HG03378 (cell line): ENCODE data around the gene TRIM61.
"Not testable (repeated sequence)": the region's sequence is repeated elsewhere in the genome, so short reads cannot be mapped to it uniquely, and the experiment has no call there.

Experiments used
- ATAC-seq: cut with Tn5 transposase; IDR thresholded peaks from one replicate; pipeline ENCODE4 v1.9.1; 2021; ENCODE audit warnings: mild to moderate bottlenecking, moderate library complexity; ENCODE audit not compliant: unreplicated experiment

The TRIM61 gene

DNA sequence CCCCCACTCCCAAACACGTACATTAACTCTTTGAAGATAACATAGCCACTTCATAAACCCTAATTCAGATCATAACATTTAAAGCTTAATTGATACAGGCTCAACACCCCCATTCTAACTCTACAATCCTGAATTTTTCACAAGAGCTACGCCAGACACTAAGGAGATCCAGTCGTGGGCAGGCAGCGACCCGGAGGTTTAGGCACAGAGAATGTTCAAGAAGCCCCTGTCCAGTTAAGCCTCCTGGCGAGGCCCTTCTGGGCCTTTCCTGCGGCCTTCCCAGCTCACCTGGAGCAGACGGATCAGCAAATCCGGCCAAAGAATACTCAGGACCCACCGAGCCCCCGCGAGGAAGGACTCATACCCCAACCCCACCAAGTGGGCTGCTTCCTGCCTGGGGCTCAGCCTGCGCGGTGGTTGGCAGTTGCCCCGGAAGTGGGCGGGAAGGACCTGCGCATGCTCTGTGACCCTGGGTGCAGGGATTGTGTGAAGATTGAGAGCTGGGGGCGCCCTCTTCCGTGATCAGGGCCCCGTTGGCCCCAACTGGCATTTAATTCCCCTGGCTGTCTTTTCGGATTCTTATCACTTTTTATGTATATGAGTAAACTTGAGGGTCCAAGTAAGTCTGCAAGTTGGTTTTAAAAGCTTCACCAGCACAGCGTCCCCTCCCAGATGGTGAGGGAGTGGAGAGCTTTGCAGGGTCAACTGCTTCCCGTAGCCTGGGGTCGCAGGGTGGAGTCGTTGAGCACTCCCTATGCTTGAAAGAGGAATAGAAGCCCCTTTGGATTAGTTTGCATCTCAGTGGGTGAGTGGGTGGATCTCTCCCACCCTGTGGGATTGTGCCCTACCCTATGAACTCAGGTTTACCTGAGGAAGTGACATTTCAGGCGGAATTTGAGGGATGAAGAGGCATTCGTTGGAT lies at the start of gene TRIM61:
Gene TRIM61 (minus strand): TSS at position 415 of the 922 bp plus-strand sequence. CDS start 7,655 bp downstream, outside the sequence.
- peak; percentile 98 for ATAC-seq

DNA sequence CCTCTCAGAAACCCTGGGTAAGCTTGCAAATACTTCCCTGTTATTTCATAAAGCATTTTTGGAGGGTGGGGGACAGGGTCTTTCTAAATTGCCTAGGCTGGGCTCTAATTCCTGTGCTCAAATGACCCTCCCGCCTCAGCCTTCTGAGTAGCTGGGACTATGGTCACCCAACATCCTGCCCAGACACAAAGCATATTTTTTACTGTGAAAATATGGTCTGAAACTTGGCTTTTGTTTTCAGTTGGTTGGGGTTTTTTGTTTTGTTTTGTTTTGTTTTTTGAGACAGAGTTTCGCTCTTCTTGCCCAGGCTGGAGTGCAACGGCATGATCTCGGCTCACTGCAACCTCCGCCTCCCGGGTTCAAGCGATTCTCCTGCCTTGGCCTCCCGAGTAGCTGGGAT lies 48.3 kb upstream of the TRIM61 start:
- ATAC-seq, result not testable (repeated sequence)

DNA sequence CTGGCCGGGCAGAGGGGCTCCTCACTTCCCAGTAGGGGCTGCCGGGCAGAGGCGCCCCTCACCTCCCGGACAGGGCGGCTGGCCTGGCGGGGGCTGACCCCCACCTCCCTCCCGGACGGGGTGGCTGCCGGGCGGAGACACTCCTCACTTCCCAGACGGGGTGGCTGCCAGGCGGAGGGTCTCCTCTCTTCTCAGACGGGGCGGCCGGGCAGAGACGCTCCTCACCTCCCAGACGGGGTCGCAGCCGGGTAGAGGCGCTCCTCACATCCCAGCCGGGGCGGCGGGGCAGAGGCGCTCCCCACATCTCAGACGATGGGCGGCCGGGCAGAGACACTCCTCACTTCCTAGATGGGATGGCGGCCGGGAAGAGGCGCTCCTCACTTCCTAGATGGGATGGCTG lies 42.5 kb upstream of the TRIM61 start:
- not testable (repeated sequence) for ATAC-seq

DNA sequence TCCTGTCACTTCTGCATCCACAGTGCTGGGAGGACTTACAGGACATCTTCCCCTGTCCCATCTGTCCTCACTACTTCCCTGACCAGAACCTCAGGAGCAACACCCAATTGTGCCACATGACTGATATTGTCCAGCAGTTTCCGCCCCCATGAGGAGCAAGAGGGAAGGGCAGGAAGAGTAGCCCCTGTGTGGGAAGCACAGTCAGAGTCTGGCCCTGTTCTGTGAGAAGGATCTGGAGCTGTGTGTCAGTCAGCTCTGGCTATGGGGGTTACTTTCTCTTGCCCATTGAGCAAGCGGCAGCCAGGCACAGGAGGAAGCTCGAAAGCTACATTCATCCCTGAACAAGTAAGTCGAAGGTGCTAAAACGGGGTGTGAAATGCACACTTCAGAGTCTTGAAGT lies 39.5 kb upstream of the TRIM61 start:
- ATAC-seq, result no peak

DNA sequence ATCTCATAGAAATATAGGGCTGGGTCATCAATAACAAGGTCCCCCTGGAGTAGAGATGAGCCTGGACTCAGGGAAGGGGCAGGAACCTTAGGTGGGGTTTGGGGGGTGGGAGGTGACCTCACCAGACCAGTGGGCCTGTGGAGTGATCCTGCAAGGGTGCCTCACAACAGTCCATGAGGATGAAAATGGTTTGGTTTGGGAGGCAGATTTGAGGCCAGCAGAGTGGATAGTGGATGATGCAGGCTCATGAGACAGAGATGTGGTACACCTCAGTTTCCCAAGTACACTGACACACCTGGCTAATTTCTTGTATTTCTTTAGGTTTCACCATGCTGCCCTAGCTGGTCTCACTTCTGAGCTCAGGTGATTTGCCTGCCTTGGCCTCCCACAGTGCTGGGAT lies 36.2 kb upstream of the TRIM61 start:
- ATAC-seq, result no peak

DNA sequence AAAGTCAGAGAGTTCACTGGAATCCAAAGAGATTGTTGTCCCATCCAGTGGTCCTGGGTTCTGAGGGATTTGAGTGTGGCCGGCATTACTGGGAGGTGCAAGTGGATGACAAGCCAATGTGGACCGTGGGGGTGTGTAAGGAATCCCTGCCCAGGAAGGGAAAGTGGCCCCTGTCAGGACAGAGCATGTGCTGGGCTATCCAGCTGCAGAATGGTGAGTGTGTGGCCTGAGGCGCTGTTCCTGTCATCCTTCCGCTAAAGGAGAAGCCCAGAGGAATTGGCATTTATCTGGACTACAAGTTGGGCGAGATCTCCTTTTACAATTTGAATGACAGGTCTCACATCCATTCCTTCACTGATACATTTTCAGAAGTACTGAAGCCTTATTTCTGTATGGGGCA lies 33.9 kb upstream of the TRIM61 start:
- ATAC-seq, result no peak

DNA sequence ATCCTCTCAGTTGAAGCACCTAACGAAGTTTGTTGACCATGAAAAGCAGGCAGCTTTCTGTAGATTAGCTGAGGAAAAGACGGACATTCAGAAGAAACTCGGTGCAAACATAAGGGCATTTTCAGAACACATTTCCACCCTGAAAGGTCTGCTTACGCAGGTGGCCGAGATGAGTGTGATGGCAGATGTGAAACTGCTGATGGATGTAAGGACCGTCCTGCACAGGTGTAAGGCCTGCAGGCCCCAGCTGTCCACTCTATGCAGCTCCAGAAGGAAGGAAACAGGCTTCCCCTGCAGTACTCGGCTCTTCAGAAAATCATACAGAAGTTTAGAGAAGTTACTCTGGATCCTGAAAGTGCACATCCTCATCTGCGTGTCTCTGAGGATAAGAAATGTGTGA lies 33.5 kb upstream of the TRIM61 start:
- ATAC-seq, result no peak

DNA sequence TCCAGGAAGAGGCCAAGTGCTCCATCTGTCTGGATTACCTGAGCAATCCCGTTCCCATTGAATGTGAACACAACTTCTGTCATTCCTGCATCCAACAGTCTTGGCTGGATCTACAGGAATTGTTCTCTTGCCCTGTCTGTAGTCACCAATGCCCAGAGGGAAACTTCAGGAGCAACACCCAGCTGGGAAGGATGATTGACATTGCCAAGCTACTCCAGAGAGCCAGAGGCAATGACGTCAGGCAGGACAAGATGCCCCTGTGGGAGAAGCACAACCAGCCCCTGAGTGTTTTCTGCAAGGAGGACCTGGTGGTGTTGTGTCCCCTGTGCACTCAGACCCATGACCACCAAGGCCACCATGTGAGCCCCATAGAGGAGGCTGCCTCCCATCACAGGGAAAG lies 33.0 kb upstream of the TRIM61 start:
- ATAC-seq, result no peak

DNA sequence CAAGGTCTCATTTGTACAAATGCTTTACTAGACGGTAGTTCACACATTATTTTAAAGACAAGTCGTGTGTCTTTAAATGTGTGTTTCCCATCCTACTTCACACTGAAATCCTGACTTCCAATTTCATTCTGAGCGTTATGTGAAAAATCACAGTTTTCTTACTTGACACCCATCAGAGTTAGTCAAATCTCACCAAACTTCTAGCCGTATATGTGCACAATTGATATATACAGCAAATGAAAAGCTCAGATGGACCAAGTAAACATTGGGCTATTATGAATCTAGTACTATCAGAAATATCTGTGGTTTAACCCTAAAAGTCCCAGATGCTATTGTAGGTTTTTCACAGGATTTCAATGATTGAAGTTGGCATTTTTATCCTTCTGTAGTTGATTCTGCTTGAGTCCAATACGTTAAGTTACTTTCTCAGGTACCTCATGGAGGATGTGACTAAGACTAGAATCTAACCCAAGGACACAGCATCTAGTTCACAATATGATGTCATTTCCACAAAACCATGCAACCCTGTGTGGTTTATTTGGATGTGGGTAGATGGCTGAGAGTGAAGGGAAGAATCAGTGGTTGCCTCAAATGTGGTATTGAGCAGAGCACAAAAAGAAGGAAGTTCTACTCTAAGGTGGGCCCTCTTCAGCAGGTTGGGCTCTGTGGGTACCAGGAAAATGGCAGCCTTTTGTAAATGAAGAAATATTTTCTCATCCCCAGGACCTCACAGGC lies 32.2 kb upstream of the TRIM61 start:
- no peak for ATAC-seq

DNA sequence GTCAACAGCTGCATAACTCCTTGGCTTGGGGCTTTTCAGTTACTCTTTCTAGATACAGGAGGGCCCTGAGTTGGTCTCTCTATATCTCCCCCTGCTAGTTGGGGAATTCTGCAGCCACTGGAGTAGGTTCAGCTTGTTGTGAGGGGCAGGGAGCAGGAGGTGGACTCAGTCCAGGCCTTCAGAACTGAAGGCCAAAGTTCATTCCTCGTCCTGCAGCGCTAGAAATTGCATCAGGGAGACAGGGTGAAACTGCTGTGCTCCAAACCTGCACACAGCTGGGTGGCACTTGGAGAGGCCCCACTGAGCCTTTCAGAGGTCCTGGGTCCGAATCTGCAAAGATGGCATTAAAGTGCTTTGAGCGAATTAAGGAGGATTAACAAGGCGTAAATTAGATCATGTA lies 29.4 kb upstream of the TRIM61 start:
- ATAC-seq, result no peak

DNA sequence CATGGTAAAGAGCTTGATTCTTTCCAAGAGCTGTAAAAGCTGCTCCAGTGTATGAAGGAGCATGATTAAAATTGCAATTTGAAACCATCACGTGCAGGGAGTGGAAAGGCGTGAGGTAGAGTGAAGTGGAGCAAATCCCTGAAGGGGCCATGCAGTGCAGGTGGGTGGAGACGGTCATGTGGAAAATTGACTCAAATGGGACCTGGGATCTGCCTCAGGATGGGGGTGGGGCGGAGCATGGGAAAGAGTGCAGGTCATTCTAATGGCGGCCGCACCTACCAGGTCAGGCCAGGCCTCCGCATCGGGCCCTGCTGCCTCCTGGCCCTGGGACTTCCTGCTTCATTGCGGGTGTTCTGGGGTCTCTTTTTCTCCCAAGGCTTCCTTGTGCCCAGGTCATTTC lies 29.0 kb upstream of the TRIM61 start:
- no peak for ATAC-seq

DNA sequence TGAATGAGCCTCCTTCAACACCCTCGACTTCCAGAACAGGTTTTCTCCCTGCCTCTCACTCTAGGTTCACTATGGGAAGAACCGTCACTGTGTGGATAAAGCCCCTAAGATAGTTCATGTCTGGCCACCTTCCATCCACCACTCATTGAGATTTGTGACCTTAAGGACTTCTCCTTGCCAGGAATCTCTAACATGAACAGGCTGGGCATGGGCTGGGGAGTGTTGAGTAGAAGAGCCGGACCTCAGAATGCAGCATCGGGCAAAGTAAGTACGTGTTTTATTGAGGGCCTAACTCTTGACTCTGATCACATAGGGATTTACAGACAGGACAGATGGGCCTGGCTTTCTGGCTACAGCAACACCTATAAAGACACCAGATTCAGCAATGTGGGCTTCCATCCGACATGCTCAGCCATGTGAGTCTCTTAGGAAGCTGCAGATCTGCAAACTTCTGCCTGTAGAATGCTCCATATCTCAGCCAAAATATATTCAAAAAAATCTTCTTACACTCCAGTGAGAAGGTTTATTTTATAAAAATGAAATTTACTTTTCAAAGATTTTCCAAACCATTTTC lies 28.0 kb upstream of the TRIM61 start:
- no peak for ATAC-seq

DNA sequence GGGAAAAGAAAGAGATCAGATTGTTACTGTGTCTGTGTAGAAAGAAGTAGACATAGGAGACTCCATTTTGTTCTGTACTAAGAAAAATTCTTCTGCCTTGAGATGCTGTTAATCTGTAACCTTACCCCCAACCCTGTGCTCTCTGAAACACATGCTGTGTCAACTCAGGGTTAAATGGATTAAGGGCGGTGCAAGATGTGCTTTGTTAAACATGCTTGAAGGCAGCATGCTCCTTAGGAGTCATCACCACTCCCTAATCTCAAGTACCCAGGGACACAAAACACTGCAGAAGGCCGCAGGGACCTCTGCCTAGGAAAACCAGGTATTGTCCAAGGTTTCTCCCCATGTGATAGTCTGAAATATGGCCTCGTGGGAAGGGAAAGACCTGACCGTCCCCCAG lies 24.5 kb upstream of the TRIM61 start:
- not testable (repeated sequence) for ATAC-seq

DNA sequence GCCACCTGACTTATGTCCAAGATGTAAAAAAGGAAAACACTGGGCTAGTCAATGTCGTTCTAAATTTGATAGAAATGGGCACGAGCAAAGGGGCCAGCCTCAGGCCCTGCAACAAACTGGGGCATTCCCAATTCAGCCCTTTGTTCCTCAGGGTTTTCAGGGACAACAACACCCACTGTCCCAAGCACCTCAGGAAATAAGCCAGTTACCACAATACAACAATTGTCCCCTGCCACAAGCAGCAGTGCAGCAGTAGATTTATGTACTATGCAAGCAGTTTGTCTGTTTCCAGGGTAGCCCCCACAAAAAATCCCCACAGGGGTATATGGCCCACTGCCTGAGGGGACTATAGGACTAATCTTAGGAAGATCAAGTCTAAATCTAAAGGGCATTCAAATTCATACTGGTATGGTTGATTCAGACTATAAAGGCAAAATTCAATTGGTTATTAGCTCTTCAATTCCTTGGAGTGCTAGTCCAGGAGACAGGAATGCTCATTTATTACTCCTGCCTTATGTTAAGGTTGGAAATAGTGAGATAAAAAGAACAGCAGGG lies 21.1 kb upstream of the TRIM61 start:
- not testable (repeated sequence) for ATAC-seq

DNA sequence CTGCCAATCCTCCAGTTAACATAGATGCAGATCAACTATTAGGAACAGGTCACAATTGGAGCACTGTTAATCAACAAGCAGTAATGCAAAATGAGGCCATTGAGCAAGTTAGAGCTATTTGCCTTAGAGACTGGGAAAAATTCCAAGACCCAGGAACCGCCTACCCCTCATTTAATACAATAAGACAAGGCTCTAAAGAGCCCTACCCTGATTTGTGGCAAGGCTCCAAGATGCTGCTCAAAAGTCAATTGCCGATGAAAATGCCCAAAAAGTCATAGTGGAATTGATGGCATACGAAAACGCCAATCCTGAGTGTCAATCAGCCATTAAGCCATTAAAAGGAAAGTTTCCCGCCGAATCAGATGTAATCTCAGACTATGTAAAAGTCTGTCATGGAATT lies 20.5 kb upstream of the TRIM61 start:
- ATAC-seq, result no peak

DNA sequence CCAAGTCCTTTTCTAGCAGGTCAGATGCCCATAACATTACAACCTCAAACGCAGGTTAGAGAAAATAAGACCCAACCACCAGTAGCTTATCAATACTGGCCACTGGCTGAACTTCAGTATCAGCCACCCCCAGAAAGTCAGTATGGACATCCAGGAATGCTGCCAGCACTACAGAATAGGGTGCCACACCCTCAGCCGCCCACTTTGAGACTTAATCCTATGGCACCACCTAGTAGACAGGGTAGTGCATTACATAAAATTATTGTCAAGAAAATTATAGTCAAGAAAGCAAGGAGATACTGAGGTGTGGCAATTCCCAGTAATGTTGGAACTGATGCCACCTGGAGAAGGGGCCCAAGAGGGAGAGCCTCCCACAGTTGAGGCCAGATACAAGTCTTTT lies 19.9 kb upstream of the TRIM61 start:
- ATAC-seq, result no peak

DNA sequence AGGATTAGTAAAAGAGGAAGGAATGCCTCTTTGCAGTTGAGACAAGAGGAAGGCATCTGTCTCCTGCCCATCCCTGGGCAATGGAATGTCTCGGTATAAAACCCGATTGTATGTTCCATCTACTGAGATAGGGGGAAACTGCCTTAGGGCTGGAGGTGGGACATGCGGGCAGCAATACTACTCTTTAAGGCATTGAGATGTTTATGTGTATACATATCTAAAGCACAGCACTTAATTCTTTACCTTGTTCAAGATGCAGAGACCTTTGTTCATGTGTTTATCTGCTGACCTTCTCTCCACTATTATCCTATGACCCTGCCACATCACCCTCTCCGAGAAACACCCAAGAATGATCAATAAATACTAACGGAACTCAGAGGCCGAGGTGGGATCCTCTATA lies 18.7 kb upstream of the TRIM61 start:
- ATAC-seq, result not testable (repeated sequence)

DNA sequence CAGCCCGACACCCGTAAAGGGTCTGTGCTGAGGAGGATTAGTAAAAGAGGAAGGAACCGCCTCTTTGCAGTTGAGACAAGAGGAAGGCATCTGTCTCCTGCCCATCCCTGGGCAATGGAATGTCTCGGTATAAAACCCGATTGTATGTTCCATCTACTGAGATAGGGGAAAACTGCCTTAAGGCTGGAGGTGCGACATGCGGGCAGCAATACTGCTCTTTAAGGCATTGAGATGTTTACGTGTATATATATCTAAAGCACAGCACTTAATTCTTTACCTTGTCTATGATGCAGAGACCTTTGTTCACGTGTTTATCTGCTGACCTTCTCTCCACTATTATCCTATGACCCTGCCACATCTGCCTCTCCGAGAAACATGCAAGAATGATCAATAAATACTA lies 13.3 kb upstream of the TRIM61 start:
- not testable (repeated sequence) for ATAC-seq

DNA sequence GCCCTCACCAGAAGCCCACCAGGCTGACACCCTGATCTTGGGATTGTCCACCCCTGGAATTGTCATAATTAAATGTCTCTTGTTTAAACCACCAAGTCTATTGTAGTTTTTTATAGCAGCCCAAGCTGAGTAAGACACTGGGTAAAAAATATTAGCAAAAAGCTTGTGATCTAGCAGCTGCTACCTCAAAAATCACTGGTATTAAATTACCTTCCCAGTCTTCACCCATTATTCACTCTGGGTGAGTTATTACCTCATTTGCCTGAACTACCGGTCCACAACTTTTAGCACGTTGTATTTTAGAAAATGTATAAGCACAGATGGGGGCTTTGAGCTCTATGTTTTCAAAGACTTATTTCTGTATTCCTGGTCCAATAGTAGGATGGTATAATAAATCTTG lies 12.0 kb upstream of the TRIM61 start:
- ATAC-seq, result no peak

DNA sequence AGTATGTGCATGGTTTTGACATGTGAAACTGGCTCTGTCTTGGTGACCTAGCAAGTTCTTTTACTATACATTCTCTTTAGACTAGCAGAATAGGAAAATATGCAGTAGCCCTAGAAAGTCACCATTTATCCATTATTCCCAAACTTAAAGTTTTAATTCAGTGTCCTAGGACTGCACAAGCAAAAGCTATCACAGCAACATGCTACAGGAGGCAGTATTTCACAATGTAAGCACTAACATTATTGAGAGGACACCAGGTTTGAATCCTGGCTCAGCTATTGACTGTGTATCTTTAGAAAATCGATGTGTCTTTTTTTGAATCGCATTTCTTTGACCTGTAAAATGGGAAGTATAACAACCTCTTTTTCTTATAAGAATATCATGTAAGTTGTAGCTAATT lies 5.5 kb downstream of the TRIM61 start:
- ATAC-seq, result not testable (repeated sequence)

DNA sequence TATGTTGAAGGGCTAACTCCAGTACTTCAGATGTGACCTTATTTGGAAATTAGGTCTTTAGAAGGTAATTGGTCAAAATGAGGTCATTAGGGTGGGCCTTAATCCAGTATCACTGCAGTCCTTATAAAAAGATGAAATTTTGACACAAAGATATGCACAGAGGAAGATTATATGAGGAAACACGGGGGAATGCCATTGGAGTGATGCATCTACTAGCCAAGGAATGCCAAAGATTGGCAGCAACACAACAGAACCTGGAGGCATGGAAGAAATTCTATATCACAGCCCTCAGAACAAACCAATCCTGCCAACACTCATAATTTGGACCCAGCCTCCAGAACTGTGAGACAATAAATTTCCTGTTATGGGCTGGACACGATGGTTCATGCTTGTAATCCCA lies 17.6 kb downstream of the TRIM61 start:
- ATAC-seq, result no peak
